GM18520 (cell line): Measurements from ENCODE around the gene ACKR2.

Experiments used
- ATAC-seq: cut with Tn5 transposase; IDR thresholded peaks from one replicate; pipeline ENCODE4 v1.9.1; 2021; ENCODE audit not compliant: unreplicated experiment

ACKR2 gene

DNA sequence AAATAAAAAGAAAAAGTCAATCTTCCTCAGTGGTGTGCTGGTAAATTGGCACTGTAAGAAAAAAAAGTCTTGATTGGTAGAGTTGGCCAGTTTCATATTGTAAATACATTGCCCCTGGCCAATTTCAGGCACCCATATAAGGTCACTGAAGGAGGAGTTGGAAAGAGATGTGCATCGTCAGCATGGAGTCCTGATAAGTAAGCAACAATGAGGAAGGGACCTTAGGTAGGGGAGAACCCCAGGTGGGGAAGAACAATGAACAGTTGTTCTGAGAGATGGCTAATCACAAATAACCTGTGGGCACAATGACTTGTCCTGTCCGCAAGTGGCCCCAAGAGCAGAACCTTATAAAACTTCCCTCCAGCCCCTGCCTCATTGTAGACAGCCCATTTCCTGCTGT is 75.1 kb downstream of the ACKR2 start:
- ATAC-seq: no peak

DNA sequence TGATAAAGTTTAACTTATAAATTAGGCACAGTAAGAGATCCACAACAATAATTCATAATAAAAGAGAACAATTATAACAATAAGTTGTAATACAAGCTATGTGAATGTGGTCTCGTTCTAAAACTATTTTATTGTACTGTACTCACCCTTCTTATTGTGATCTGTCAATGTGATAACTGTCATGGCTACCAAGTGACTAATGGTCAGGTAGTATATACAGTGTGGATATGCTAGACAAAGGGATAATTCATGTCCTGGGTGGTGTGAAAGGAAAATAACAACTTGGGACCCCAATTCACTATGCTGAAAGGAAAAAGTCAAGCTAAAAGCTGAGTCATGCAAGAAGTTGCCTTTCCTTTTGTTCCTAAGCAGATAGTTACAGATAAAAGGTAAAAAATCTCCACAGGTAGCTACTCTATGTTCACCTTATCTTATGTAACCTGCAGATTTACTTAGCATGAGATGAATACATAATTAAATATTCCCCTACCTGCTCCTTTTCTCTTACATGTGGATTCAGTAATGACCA is 77.1 kb downstream of the ACKR2 start:
- no peak for ATAC-seq

DNA sequence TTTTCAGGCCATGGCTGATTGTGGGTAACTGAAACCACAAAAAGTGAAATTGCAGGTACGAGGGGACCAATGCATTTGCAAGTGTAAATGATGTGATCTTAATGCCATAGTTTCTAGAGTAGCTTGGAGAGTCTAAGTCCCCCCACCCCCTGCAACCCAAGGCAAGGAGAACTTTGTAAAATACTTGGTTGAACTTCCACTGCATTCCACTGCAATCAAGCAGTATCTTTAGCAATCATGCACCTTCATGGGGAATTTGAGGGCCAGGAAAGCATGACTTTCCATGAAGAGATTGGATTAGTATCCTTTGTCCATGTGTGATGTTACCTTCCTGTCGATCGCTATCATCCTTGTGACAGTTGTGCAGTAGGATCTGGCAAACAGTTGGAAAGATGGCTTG is 77.8 kb downstream of the ACKR2 start:
- ATAC-seq: no peak

DNA sequence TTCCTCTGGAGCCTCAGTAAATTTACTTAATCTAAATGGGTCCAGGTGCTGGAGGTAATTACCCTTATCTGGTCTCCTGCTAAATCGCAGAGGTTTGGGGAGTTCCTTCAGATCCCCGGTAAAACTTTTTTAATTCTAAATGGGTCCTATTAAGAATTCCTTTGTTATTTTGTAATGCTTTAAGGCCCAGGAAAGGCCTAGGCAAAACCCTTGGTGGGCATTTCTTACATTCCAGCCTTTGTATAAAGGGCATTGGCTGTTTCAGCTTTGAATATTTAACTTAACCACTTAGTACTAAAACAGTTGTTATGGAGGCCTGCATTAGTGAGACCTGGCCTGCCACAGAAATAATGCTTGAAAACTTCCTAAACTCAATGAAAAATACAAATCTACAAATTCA is 81.8 kb downstream of the ACKR2 start:
- ATAC-seq: no peak

DNA sequence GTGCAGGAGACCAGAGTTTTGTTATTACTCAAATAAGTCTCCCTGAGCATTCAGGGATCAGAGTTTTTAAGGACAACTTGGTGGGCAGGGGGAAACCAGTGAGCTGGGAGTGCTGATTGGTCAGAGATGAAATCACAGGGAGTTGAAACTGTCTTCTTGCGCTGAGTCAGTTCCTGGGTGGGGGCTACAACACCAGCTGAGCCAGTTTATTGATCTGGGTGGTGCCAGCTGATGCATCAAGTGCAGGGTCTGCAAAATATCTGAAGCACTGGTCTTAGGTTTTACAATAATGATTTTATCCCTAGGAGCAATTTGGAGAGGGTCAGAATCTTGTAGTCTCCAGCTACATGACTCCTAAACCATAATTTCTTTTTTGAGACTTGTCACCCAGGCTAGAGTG is 82.9 kb downstream of the ACKR2 start:
- no peak for ATAC-seq

DNA sequence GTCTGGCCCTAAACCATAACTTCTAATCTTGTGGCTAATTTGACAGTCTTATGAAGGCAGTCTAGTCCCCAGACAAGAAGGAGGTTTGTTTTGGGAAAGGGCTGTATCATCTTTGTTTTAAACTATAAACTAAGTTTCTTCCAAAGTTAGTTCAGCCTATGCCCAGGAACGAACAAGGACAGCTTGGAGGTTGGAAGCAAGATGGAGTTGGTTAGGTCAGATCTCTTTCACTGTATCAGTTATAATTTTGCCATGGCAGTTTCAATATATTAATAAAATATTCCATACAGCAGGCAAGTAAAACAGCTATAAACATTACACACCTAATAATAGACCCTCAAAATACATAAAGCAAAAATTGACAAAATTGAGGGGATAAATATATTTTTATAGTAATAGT is 83.6 kb downstream of the ACKR2 start:
- ATAC-seq: no peak

DNA sequence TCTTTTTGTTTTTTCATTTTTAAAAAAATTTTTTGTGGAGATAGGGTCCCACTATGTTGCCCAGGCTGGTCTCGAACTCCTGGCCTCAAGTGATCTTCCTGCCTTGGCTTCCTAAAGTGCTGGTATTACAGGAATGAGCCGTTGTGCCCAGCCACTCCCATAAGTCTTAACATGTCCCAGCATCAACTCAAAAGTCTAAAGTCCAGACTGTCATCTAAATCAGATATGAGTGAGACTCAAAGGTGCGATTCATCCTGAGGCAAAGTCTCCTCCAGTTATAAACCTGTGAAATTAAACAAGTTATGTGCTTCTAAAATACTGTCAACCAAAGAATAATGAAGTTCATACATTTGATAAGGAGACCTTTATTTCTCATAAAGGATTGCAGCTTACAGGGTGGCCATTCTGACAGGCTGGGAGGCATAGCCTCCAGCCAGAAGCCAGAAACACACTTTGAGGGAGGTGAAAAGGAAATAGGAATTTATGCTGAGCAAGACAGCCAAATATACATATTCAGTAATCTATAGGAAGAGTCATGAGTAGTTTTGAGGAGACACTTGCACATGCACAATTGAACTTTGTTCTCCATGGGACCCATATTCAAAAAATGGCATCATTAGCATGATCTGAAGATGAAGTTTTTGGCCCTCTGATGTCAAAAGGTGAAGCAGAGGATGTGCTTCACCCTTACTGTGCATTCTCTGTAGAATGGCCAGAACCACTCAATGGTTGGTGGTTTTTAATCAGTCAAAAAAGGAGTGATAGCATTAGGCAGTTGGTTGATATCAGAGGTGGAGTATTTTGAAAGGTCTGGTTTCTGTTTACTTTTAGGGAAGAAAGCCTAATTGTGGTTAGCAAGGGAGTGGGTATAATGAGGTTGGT is 85.7 kb downstream of the ACKR2 start:
- ATAC-seq: no peak

DNA sequence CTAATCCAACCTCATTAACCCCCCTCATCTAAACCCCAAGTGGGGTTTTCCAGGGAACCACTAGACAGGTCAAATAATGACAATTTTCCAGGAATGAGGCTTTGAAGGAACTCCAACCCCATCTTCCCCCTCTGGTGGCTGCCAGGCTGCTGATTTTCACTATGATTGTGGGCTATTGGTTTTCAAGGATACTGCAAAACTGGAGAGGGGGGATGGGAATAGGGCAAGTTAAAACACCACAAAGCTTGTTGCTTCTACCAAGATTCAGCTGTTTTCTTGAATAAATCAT is 86.3 kb downstream of the ACKR2 start:
- ATAC-seq: no peak

DNA sequence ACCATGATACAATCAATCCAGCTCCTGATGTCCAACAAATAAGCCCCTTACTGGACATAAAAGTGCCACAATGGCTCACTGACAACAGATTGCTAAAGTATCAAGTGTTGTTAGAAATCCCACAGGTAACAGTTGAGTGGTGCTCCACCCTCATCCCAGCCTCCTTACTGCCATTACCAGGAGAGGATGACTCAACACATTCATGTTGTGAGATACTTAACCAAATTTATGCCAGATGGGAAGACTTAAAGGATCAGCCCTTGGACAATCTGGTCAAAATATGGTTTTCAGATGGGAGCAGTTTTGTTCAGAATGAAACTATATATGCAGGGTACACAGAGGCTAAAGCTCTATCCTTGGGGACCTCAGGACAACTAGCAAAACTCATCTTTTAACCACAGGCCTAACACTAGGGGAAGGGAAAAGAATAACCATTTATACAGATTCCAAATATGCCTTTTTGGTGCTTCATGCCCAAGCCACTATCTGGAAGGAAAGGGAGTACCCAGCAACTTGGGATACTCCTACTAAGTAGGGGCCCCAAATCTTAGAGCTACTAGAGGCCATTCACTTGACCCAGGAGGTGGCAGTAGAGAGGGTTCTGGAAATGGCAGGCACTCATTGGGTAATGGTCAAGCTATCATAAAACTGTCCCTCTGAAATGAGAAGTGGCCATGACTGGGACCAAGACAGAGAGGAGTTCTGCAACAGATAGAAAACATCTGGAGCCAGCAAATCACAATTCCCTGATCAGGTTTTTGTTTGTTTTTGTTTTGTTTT is 89.8 kb downstream of the ACKR2 start:
- ATAC-seq: no peak

DNA sequence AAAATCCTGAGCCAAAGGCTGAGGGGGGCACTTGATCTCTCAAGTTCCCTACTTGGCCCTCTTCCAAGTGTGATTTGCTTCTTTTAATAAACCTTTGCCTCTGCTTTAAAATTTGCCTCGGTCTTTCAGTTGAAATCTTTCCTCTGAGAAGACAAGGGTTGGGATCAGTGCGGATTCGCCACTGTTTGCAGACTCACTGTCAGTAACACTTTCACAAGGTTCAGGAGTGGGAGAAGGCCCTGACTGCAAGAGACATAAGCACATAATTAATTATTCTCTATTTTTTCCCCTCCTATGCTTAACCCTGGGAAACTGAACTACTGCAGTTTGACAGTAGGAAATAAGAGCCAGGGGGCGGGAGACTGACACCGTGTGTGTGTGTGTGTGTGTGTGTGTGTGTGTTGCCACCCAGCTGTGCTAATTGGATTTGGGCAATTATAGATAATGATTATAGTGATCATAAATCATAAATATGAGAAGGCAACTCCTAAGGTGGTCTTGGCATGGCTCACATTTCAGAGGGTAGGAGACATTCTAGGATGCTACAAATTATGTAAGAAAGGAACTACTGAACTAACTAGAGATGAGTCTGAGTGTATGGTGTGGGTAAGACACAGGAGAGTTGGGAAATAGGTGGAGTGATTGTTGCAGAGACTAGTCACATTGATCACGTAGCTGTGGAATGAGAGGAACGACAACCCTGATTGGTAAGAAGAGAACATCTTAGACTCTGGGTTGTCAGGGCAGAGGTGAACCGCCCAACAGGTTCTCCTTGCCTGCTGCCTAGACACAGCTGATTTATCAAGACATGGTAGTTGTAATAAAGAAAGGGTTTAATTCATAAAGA is 91.2 kb downstream of the ACKR2 start:
- no peak for ATAC-seq

DNA sequence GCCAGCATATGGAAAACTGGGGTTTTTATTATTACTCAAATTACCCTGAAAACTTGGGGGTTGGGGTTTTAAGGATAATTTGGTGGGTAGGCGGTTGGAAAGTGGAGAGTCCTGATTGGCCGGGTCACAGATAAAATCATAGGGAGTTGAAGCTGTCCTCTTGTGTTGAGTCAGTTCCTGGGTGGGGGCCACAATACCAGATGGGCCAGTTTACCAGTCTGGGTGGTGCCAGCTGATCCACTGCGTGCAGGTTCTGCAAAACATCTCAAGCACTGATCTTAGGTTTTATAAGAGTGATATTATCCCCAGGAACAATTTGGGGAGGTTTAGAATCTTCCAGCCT is 91.8 kb downstream of the ACKR2 start:
- no peak for ATAC-seq

DNA sequence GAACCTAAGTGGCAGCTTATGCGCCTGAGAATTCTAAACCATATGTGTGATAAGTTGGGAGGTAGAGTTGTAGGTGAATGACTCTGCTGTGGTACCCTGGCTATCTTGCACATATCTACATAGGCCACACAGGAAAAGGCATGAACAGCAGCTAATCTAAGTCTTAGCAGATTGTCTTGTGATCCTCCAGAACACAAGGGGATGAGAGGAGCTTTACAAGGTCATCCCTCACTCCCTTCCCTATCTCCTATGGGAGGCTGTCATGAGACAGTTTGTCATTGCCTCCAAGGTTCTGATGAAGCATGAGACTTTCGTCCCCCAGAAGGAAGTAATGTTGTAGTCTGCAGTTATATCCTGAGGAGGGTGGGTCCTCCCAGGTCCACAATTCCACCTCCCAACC is 93.0 kb downstream of the ACKR2 start:
- no peak for ATAC-seq

DNA sequence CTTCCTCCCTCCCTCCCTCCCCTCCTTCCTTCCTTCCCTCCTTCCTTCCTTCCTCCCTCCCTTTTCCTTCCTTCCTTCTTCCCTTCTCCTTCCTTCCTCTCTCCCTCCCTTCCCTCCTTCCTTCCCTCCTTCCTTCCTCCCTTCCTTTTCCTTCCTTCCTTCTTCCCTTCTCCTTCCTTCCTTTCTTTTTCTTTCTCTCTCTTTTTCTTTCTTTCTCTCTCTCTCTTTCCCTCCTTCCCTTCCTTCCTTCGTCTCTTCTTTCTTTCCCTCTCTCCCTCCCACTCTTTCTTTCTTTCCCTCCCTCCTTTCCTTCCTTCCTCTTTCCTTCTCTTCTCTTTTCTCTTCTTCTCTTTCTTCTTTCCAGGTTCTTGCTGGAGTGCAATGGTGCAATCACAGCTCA is 94.8 kb downstream of the ACKR2 start:
- no peak for ATAC-seq

DNA sequence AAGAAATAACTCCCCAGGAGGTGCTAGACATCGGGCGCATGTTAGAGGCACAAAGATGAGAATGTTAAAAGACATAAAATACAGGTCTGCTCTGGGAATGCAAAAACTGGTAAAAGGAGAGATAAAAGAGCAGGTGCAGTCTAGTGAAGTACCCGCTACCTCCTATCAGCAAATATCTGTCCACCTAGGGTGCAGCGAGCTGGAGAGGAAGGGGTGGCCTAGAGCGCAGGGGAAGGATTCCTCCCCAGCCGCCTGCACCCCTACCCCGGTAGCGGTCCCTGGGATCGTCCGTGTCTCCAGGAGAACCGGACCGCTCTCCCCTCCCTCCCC is 96.5 kb downstream of the ACKR2 start:
- ATAC-seq: no peak

DNA sequence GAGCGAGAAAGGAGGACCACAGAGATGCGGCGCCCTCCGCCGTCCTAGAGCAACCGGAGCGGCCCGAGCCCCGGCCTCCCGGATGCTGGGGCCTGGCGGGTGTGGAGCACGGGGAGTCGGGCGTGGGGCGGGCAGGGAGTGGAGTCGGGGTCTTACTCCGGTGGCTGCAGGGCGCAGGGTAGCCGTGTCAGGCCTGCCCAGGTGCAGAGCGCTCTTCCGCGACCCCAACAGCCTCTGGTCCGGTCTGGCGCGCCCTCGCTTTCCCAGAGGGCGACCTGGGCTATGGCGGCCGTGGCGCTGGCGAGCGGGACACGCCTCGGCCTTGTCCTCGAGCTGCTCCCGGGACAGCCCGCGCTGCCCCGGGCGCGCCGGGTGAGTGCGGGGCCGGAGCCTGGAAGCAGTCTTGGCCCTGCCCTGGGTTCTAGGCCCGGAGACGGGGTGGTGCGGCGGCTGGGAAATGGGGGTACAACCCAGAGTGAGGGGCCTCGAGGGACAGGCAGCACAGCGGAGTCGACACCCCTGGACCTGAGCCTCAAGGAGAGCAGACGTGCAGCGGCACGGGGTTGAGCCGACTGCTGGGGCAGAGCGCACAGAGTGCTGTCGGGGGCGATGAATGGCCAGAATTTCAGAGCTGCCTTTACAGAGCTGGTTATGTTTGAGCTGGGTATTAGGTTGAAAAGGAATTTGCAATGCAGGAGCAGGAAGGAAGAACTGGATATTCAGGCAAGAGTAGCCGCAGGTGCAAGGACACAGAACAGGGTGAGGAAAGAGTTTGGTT is 97.0 kb downstream of the ACKR2 start, which contains the start of gene ZNF662:
Gene ZNF662 (plus strand): TSS at position 73 of the 778 bp plus-strand sequence. CDS start 1,973 bp downstream, outside the sequence.
- ATAC-seq: no peak

DNA sequence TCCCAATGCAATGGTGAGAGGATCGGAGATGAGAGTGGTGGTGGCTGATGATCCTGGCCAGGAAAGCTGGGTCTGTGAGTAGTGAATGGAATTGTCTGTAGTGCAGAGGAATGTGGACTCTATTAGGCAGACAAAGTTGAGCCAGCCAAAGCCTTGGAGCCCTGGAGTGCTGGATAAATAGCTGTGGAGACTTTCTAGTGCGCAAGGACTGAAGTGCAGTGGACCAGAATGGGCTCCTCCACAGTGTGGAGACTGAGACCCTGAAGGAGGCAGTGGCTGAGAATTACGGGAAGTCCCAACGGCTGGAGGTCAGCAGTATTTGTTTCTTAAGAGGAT is 97.6 kb downstream of the ACKR2 start:
- ATAC-seq: no peak

DNA sequence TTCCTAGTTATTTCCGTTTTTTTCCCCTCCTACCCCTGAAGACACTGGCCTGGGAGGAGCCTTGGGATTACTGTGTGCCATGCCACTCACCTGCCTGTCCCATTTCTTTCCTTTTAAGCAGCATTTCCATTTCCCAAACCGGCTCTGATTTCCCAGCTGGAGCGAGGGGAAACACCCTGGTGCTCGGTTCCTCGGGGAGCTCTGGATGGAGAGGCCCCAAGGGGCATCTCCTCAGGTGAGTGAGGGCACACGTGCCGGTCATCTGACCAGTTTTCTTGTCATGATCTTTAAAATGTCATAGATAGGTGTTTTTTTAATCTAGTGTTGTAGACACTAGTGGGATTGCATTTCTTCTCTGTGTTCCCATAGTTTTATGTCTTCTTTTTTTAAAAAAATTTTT is 99.4 kb downstream of the ACKR2 start:
- ATAC-seq: no peak

DNA sequence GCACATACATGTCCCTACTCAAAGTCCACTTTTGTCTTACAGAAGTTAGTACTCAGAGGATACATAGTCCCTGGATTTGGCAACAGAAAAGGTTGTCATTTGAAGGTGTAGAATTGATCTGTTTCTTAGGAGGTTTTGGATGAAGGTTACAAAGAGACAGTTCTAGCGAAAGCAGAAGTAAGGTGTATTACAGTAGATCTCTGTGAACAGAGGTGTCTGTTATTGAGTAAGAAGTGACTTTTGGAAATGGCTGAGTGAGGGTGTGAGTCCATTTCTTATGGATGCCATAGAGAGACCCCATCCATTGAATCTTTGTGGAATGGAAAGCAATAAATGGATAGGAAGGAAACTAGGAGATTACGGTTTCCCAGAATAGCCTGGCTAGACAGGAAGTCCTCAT is 102.3 kb downstream of the ACKR2 start:
- no peak for ATAC-seq

DNA sequence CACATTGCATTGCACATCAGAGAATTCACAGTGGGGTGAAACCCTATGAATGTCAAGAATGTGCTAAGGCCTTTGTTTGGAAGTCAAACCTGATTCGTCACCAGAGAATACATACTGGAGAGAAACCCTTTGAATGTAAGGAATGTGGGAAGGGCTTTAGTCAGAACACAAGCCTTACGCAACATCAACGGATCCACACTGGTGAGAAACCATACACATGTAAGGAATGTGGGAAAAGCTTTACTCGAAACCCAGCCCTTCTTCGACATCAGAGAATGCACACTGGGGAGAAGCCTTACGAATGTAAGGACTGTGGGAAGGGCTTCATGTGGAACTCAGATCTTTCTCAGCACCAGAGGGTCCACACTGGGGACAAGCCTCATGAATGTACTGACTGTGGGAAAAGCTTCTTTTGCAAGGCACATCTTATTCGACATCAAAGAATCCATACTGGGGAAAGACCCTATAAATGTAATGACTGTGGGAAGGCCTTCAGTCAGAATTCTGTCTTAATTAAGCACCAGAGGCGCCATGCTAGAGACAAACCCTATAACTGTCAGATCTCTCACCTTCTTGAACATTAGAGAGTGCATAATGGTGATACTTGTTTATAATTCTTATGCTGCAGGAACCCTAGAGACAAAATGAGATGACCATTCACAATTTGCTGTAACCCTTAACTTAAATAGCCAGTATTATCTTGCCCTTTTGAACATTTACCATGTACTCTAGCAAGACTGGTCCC is 105.7 kb downstream of the ACKR2 start:
- no peak for ATAC-seq
